ENCODE data around the gene CTIF. TPM values are rescaled to one million over a fixed set of nuclear protein-coding genes. Genes with fewer than 3 reads are reported as not detected.

The CTIF gene
- total RNA-seq, 2 experiments from 2014 or later = 3.6 to 4.1 TPM

DNA sequence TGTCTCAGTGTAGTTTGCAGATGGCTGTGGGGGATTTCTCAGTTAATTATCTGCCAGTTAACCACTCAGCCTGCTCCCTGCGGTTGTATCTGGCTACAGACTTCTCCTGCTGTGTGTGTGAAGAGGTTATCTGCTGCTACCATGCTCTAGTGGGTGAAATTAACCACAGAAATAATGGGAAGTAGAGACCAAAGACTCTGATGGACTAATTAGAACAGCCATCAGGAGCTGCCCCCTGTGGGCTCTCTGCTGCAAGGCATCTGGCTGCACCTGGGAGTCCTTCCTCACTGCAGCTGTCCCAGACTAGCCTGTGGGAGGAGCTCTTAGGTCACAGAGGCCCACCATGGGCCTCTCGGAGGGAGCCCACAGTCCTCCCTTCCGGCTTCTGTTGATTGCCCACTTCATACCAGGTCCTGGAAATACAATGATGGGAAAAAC, 66.6 kb downstream of the CTIF start:
- H3K4me3 Mint-ChIP-seq = no peak overlapping the region
- CTCF ChIA-PET = interaction anchor here (1.0 to 1.3 kb wide), 2 partner anchors 12 to 161 kb away, joined by 3 read pairs; no protein-coding TSS in a partner anchor
- no peak overlapping the region for H3K27ac Mint-ChIP-seq

DNA sequence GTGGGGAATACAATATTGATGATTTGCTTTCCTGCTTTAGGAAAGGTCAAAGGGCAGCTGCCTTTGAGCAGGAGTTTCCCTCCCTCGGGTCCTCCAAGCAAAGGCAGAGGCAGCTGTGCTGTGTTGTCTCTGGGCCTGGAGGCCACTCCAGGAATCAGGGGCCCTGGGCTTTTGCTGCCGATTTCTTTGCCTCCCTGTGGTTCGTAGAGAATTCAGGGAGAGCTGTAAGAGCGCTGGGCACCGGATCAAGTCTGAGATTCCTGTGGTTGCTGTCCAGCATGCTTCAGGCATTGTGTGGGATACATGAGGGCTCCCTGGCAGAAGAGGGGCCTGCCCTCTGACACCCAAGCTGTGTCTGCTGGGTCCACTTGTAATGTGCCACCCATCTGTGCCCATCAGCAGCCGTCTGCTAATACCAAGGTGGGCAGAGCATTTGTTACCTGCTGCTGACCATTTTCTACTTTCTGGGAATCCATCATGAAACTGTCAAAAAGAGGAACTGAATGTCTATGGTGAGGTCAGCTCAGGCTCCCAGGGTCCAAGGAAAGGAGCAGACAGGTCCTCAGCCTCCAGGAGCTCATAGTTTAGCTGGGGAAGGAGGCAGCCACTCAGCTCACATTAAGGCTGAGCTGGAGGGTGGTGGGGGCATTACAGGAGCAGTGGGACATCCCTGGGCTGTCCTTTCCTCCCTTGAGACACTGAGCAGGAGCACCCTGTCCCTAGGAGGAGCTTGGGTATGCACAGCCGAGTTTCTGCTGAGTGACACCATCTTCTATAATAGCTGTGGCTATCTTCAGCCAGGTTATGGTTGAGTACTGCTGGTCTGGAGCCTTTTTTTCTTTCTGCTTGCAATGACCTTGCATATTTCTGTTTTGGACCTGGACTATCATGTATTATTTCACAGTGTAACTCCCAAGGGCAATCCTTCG, 68.5 kb downstream of the CTIF start:
- DNase-seq = no peak
- Mint-ChIP-seq H3K27ac (no peak overlapping the region), H3K27me3 (ENCODE audit: low read depth) (no peaks in the 10 kb centered on the region), H3K4me1 (ENCODE audit: low read depth) (no peaks in the 10 kb centered on the region), H3K4me3 (no peak overlapping the region), H3K36me3 (ENCODE audit: low read depth) (no peaks in the 10 kb centered on the region), H3K9me3 (no peaks in the 10 kb centered on the region)
- CTCF ChIA-PET = no interaction called here
- intact Hi-C loops (cut with micrococcal nuclease) = no loop called here

More for the DNA sequence above, 66.6 kb downstream of the CTIF start:
- Mint-ChIP-seq H3K4me1 (ENCODE audit: low read depth) (no peaks in the 10 kb centered on the region), H3K36me3 (ENCODE audit: low read depth) (no peaks in the 10 kb centered on the region), H3K27me3 (ENCODE audit: low read depth) (no peaks in the 10 kb centered on the region), H3K9me3 (no peaks in the 10 kb centered on the region)
- no peak for DNase-seq
- intact Hi-C loops (cut with micrococcal nuclease) = no loop called here

DNA sequence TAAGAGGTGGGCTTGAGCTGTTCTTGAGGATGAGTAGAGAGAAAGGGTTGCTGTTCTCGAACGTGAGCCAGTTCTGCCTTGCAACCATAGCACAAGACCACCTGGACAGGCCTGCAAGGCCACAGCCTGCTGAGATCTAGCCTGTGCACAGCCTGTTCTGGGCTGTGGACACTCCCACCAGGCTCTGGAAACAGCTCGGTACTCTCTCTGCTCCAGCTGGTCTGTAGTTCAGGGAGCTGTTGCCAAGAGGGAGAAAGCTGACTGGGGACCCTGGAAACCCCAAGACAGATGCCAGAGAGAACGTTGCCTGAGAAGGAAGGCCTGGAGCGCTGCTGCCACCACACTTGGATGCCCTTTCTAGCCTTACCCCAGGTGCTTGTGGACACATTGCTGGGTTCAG, 69.8 kb downstream of the CTIF start:
- intact Hi-C loops (cut with micrococcal nuclease) = no loop called here
- no peak overlapping the region for H3K4me3 Mint-ChIP-seq
- DNase-seq = no peak
- no peak overlapping the region for H3K27ac Mint-ChIP-seq
- no peaks in the 10 kb centered on the region for H3K4me1 Mint-ChIP-seq (ENCODE audit: low read depth)
- H3K36me3 Mint-ChIP-seq (ENCODE audit: low read depth) = no peaks in the 10 kb centered on the region
- no peaks in the 10 kb centered on the region for H3K9me3 Mint-ChIP-seq
- CTCF ChIA-PET = no interaction called here
- H3K27me3 Mint-ChIP-seq (ENCODE audit: low read depth) = no peaks in the 10 kb centered on the region

DNA sequence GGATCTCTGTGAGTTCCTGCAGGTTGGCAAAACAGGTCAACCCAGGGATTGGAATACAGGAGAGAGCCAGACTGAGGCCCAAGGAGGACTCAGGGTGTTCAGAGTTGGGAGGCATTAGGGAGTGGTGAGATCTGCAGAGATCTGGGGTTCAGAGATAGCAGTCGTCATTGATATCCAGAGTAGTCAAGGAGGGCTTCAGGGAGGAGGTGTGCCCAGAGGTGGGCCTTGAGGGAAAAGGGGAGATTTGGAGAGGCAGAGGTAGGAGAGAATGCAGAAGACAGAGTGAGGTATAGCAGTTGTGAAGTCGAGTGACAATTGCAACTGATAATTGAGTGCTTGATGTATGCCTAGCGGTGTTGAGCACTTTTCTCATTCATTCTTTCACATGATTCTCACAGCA, 70.3 kb downstream of the CTIF start:
- intact Hi-C loops (cut with micrococcal nuclease) = no loop called here
- no peaks in the 10 kb centered on the region for H3K4me1 Mint-ChIP-seq (ENCODE audit: low read depth)
- no peak for DNase-seq
- H3K27ac Mint-ChIP-seq = no peak overlapping the region
- CTCF ChIA-PET = no interaction called here
- no peak overlapping the region for H3K4me3 Mint-ChIP-seq
- H3K9me3 Mint-ChIP-seq = no peaks in the 10 kb centered on the region
- H3K27me3 Mint-ChIP-seq (ENCODE audit: low read depth) = no peaks in the 10 kb centered on the region
- H3K36me3 Mint-ChIP-seq (ENCODE audit: low read depth) = no peaks in the 10 kb centered on the region

DNA sequence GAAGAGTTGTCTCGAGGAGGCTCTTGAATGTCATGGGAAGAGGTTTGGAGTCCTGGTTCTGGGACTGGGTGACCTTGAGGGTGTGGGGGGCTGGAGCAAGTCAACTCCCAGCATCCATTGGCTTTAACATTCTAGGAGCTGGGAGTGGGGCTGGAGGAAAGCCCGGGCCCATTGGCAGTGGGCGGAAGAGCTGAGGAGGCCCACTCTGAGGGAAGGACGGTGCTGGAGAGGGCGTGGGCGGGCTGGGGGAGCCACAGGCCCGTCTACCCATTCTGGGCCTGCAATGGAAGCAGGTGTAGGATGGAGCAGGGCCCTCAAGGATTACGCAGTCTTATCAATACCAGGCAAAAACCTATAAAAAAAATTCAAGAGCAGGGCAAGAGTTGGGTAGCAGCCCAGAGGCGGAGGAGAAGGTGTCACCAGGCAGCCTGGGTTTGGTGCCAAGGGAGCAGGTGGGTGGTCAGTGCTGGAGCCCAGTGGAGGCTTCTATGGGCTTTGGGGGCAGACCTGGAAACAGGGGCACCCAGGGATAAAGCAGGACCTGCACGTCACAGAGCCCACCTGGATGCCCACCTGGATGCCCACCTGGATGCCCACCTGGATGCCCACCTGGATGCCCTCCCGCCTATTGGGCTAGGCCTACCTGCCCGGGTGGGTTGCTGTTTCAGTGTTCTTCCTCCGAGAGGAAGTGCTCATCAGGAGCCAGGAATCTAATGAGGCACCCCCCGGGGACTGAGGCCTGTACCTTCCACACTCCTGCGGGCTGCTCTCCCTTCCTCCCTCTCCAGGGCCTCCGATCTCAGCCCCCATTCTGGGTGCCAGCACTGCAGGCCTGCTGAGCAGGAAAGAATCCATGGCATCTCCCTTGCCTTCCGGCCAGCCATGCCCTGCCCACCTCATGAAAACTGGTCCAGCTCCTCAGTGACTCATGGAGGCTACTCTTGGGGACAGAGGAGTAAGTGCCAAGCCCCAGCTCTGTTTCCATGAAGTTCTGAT, 71.3 kb downstream of the CTIF start:
- CTCF ChIA-PET = no interaction called here
- no peaks in the 10 kb centered on the region for H3K27me3 Mint-ChIP-seq (ENCODE audit: low read depth)
- no peak overlapping the region for H3K27ac Mint-ChIP-seq
- no peak for DNase-seq
- intact Hi-C loops (cut with micrococcal nuclease) = no loop called here
- no peaks in the 10 kb centered on the region for H3K36me3 Mint-ChIP-seq (ENCODE audit: low read depth)
- no peaks in the 10 kb centered on the region for H3K9me3 Mint-ChIP-seq
- H3K4me1 Mint-ChIP-seq (ENCODE audit: low read depth) = no peaks in the 10 kb centered on the region
- H3K4me3 Mint-ChIP-seq = no peak overlapping the region

DNA sequence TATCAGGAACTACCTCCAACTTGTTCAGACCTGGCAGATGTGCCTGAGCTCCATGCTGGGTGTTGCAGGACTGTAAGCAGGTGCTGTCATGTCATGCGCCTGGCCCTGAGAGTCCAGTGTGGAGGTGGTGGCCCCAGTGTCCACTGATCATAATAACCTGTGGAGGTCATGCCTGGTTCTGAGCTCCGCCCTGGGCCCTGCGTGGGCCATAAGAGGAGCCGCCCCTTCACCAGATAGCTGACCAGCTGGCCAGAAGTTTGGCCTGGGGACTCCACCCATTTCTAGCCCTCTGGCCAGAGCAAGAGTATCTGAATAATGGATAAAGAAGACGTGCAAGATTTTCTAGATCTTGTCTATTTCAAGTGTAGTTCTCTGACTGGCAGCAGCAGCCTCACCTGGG, 72.4 kb downstream of the CTIF start:
- CTCF ChIA-PET = no interaction called here
- H3K4me3 Mint-ChIP-seq = no peak overlapping the region
- H3K27ac Mint-ChIP-seq = no peak overlapping the region
- H3K27me3 Mint-ChIP-seq (ENCODE audit: low read depth) = no peaks in the 10 kb centered on the region
- H3K36me3 Mint-ChIP-seq (ENCODE audit: low read depth) = no peaks in the 10 kb centered on the region
- no peaks in the 10 kb centered on the region for H3K9me3 Mint-ChIP-seq
- intact Hi-C loops (cut with micrococcal nuclease) = no loop called here
- H3K4me1 Mint-ChIP-seq (ENCODE audit: low read depth) = no peaks in the 10 kb centered on the region
- no peak for DNase-seq

DNA sequence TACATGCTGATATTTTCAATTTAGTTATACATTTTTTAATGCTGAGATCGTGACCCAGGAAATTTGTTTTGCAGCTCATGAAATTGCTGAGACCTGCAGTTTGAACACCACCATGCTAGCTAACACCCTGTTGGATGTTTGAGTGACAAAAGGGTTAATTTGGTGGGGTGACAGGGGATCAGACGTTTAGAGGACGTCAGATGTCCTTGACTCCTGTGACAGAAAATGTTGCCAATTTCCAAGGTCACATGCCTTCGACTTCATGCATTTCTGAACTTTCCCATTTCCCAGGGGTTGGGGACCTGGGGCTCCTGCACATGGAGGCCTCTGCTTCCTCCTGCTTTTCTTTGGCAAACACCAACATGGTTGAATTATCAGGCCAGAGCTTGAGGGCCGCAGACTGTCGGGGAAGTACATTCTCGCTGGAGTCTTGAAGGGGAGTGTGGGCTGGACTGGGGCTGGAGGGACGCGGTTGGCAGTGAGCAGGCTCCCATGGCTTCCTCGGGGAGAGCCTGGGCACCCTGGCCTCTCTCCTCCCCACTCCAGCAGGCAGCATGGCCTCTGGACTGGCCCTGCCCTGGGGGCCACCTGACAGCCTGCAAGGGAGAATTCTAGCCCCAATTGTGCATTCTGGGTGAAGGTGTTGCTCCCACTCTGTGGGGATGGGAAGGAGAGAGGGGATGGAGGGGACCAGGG, 73.1 kb downstream of the CTIF start:
- Mint-ChIP-seq H3K27ac (no peak overlapping the region), H3K9me3 (no peaks in the 10 kb centered on the region), H3K27me3 (ENCODE audit: low read depth) (no peaks in the 10 kb centered on the region), H3K36me3 (ENCODE audit: low read depth) (no peaks in the 10 kb centered on the region), H3K4me3 (no peak overlapping the region), H3K4me1 (ENCODE audit: low read depth) (no peaks in the 10 kb centered on the region)
- intact Hi-C loops (cut with micrococcal nuclease) = no loop called here
- no peak for DNase-seq
- CTCF ChIA-PET = no interaction called here

DNA sequence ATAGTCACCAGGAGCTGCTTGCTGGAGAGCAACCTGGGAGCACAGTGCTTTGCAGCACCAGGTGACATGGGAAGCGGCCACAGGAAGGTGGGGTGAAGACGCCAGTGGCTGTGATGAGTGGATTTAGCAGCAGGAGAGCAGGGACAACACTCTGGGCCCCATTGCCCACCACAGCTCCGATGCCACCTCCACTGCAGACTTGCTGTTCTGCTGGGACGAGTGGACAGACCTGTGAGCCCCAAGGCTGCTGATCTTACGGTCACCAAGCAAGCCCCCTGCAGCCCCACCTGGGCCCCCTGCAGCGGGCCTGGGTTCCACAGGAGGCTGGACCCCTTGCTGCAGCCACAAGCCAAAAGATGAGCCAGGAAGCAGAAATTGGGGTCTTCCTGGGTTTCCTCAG, 73.7 kb downstream of the CTIF start:
- no peaks in the 10 kb centered on the region for H3K9me3 Mint-ChIP-seq
- no peak for DNase-seq
- H3K27me3 Mint-ChIP-seq (ENCODE audit: low read depth) = no peaks in the 10 kb centered on the region
- H3K4me3 Mint-ChIP-seq = no peak overlapping the region
- CTCF ChIA-PET = no interaction called here
- intact Hi-C loops (cut with micrococcal nuclease) = no loop called here
- no peaks in the 10 kb centered on the region for H3K4me1 Mint-ChIP-seq (ENCODE audit: low read depth)
- no peak overlapping the region for H3K27ac Mint-ChIP-seq
- H3K36me3 Mint-ChIP-seq (ENCODE audit: low read depth) = no peaks in the 10 kb centered on the region

DNA sequence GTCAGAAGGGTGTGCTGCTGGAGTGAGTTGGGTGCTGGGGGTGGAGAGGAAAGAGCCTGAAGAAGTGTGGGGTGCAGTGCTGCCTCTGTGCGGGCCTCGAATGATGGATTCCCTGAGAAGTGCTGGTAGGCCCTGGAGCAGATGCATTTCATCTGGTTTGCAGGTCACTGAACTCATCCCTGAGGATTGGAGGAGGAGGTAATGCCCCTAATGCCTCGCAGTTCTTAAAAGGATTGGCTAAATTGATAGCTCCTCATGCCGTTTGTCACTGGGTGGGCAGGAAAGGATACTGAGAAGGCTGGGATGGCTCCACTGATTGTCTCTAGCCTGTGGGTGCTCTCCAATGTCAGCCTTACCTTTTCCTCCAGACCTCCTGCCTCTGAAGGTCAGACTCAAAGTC, 74.1 kb downstream of the CTIF start:
- no peaks in the 10 kb centered on the region for H3K27me3 Mint-ChIP-seq (ENCODE audit: low read depth)
- no peaks in the 10 kb centered on the region for H3K9me3 Mint-ChIP-seq
- no peak overlapping the region for H3K4me3 Mint-ChIP-seq
- H3K36me3 Mint-ChIP-seq (ENCODE audit: low read depth) = no peaks in the 10 kb centered on the region
- CTCF ChIA-PET = no interaction called here
- H3K27ac Mint-ChIP-seq = no peak overlapping the region
- intact Hi-C loops (cut with micrococcal nuclease) = no loop called here
- no peaks in the 10 kb centered on the region for H3K4me1 Mint-ChIP-seq (ENCODE audit: low read depth)
- no peak for DNase-seq

DNA sequence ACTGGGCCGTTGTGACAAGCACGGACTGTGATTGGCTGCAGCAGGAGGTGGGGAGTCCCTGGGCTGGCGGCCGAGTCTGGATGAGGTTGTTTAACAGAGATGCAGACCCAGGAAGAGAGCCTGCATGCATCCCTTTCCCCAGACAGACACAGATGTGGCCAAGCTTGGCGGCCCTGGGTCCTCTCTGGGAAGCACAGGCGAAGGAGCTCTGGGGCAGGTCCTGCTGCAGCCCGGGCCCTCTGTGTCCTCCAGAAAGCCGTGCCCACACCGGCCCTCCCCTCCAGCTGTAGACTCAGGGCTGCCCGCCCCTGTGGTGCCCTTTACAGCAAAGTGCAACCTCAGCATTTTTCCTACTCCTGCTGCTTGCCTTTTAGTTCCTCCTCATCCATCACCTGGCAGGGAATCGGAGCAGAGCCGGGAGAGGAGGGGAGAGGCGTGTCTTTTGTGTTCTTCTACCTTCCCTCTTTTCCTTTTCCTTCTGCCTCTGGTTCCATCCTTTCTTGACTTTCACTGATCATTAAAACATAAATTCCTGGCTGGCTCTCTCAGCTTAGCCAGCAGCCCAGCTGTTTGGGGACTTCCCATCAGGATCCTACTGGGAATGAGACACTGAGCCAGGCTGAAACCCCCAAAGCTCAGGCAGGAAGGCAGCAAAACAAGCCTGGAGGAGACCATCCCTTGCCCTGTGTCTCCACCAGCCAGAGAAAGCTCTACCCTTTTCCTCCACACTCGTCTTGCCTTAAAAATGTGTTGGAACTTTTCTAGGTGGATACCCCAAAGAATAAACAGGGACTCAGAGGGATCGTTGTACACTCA, 75.0 kb downstream of the CTIF start:
- Mint-ChIP-seq H3K9me3 (no peaks in the 10 kb centered on the region), H3K27ac (no peak overlapping the region), H3K36me3 (ENCODE audit: low read depth) (no peaks in the 10 kb centered on the region), H3K4me1 (ENCODE audit: low read depth) (no peaks in the 10 kb centered on the region), H3K4me3 (no peak overlapping the region), H3K27me3 (ENCODE audit: low read depth) (no peaks in the 10 kb centered on the region)
- CTCF ChIA-PET = interaction anchor here (0.5 kb wide), 1 partner anchor 1110 kb away, joined by 3 read pairs; no protein-coding TSS in a partner anchor
- intact Hi-C loops (cut with micrococcal nuclease) = no loop called here
- DNase-seq = no peak

DNA sequence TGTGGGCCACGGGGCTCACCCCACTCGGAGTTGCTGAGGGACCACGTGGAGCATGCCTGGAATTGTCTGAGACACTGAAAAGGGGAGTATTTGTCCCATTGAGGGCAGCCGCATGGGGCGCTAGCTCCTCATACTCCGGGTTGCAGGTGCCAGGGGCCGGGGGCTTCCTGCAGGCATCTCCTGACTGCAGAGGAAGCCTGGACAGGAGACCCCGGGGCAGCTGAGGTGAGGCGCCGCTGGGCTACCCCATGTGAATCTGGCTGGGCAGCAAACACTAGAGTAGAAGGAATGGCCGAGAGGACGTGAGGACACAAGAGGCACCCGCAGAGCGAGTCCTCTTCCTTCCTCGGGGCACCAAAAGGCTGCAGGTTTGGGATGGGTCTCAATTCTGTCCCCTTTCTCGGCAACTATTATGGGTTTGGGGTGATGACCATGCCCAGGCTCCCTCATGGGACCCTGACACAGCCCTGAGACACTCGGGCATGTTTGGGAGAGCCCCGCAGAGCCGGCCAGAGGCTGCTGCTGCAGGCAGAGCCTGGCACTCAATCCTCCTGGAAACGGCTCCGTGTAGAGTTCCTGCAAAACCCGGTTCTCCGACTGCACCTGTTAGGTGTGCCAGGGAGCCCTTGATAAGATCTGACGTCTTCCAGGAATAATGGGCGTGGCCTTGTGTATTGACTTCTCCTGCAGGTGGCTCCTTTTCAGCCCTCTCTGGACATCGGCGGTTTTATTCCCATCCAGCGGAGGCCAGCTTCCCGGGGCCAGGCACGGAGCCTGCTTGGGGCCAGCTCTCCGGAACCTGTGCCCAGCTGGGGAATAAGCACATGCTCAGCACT, 77.0 kb downstream of the CTIF start:
- H3K27me3 Mint-ChIP-seq (ENCODE audit: low read depth) = no peaks in the 10 kb centered on the region
- intact Hi-C loops (cut with micrococcal nuclease) = no loop called here
- H3K36me3 Mint-ChIP-seq (ENCODE audit: low read depth) = no peaks in the 10 kb centered on the region
- DNase-seq = no peak
- no peak overlapping the region for H3K27ac Mint-ChIP-seq
- H3K4me1 Mint-ChIP-seq (ENCODE audit: low read depth) = no peaks in the 10 kb centered on the region
- CTCF ChIA-PET = no interaction called here
- H3K9me3 Mint-ChIP-seq = no peaks in the 10 kb centered on the region
- no peak overlapping the region for H3K4me3 Mint-ChIP-seq
